Bronchial epithelial cell (primary cell): Measurements from ENCODE around the gene PADI1. TPM values are rescaled to one million over a fixed set of nuclear protein-coding genes. Genes with fewer than 3 reads are reported as not detected.

ENCODE experiments used
- DNase-seq: peaks from one replicate; pipeline ENCODE4 v3.0.0-alpha.2; 2010; ENCODE audit warnings: low read depth
- FAIRE-seq: peaks from 2 replicates; lab custom pipeline; 2011; peaks lifted over from hg19 to GRCh38; lab: Jason Lieb, UNC
- H3K27me3 ChIP-seq: 2 replicates; pipeline ENCODE4 v1.5.1; 2011; ENCODE audit warnings: low read length; ENCODE audit not compliant: control insufficient read depth, insufficient read depth
- H3K36me3 ChIP-seq: 2 replicates; pipeline ENCODE4 v1.5.1; 2011; ENCODE audit warnings: low read length; ENCODE audit not compliant: control insufficient read depth, insufficient read depth
- H3K4me3 ChIP-seq: 2 replicates; pipeline ENCODE4 v1.5.1; 2011; ENCODE audit warnings: mild to moderate bottlenecking, low read depth, low read length, control low read depth
- CTCF ChIP-seq: IDR thresholded peaks from 2 replicates; pipeline ENCODE4 v1.5.1; 2011; ENCODE audit warnings: mild to moderate bottlenecking, moderate library complexity, low read length, control low read depth, inconsistent platforms; ENCODE audit not compliant: insufficient read depth, severe bottlenecking
- total RNA-seq: library from RNA; depleted of rRNA; stranded (reverse); fragments of >200 nt; gene quantifications from 2 replicates; pipeline ENCODE4 v1.2.1, GENCODE V29; 2014

Gene PADI1
- total RNA-seq, 1 donor from 2014 or later = 11.8 TPM

GRCh38 chr1:17188889-17189631, 15.9 kb upstream of the PADI1 start:
- no peak for DNase-seq
- no peak for FAIRE-seq
- no peaks in the 10 kb centered on the region for H3K36me3 ChIP-seq
- H3K27me3 ChIP-seq = no peaks in the 10 kb centered on the region
- no peak for TF ChIP-seq CTCF
- no peak overlapping the region for H3K4me3 ChIP-seq

- Histone ChIP-seq H3K27me3 (no peaks in the 10 kb centered on the region), H3K4me3 (no peak overlapping the region), H3K36me3 (no peaks in the 10 kb centered on the region)
- DNase-seq (peak; percentile 61), FAIRE-seq (no peak)
- no peak for TF ChIP-seq CTCF
These were observed 15.3 kb upstream of the PADI1 start for GRCh38 chr1:17189632-17189990.

- Histone ChIP-seq H3K36me3 (no peaks in the 10 kb centered on the region), H3K27me3 (no peaks in the 10 kb centered on the region), H3K4me3 (no peak overlapping the region)
- FAIRE-seq (no peak), DNase-seq (peak; percentile 97)
- no peak for TF ChIP-seq CTCF
These were observed 14.6 kb upstream of the PADI1 start for GRCh38 chr1:17190010-17190995.

GRCh38 chr1:17191990-17192242, 13.0 kb upstream of the PADI1 start:
- FAIRE-seq = no peak

More at GRCh38 chr1:17191990-17192242, 13.0 kb upstream of the PADI1 start:
- TF ChIP-seq CTCF = no peak
- no peak overlapping the region for H3K4me3 ChIP-seq
- H3K36me3 ChIP-seq = no peaks in the 10 kb centered on the region
- no peaks in the 10 kb centered on the region for H3K27me3 ChIP-seq
- no peak for DNase-seq
